Neutrophil (primary cell): Measurements from ENCODE around the gene TNFSF13.
A peak's percentile ranks its signal among the peaks of the same experiment; 100 is the strongest.

Experiments used
- H3K27ac ChIP-seq: fragments of 200-600 bp; sonication (generic); 2 replicates; pipeline ENCODE4 v1.5.1; 2016; ENCODE audit warnings: mild to moderate bottlenecking, moderate library complexity
- H3K27me3 ChIP-seq: fragments of 200-600 bp; sonication (generic); 2 replicates; pipeline ENCODE4 v1.6.0; 2016; ENCODE audit warnings: mild to moderate bottlenecking
- H3K36me3 ChIP-seq: fragments of 200-600 bp; sonication (generic); 2 replicates; pipeline ENCODE4 v1.5.1; 2017
- H3K4me1 ChIP-seq, 2 experiments: fragments of 200-600 bp in 1 of 2; sonication (generic) in 1 of 2; 1 replicate in 1 of 2; 2 replicates in 1 of 2; pipeline versions ENCODE4 v1.5.1 to v1.6.1; 2013 to 2016; ENCODE audit warnings: low read depth in 1 of 2, low read length in 1 of 2, mild to moderate bottlenecking in 1 of 2, moderate library complexity in 1 of 2; ENCODE audit not compliant: control insufficient read depth in 1 of 2, insufficient read depth in 1 of 2
- H3K4me3 ChIP-seq, 2 experiments: fragments of 200-600 bp in 1 of 2; sonication (generic) in 1 of 2; 1 replicate in 1 of 2; 2 replicates in 1 of 2; pipeline ENCODE4 v1.5.1; 2013 to 2016; ENCODE audit warnings: low read depth in 1 of 2, low read length in 1 of 2, mild to moderate bottlenecking in 1 of 2, moderate library complexity in 1 of 2
- H3K9me3 ChIP-seq: fragments of 200-600 bp; sonication (generic); 2 replicates; pipeline ENCODE4 v1.5.1; 2016
- TF ChIP-seq, protein P1 (sequence below): fragments of 200-600 bp; sonication (generic); IDR thresholded peaks from 2 replicates; pipeline ENCODE4 v1.5.1; 2016; ENCODE audit warnings: antibody characterized with exemption

TNFSF13 gene

GRCh38 chr17:7512824-7513540 is 45.6 kb upstream of the TNFSF13 start:
- no peak overlapping the region for H3K27ac ChIP-seq
- peaks cover 67% of the 10 kb centered on the region for H3K36me3 ChIP-seq
- TF ChIP-seq, protein P1, sequence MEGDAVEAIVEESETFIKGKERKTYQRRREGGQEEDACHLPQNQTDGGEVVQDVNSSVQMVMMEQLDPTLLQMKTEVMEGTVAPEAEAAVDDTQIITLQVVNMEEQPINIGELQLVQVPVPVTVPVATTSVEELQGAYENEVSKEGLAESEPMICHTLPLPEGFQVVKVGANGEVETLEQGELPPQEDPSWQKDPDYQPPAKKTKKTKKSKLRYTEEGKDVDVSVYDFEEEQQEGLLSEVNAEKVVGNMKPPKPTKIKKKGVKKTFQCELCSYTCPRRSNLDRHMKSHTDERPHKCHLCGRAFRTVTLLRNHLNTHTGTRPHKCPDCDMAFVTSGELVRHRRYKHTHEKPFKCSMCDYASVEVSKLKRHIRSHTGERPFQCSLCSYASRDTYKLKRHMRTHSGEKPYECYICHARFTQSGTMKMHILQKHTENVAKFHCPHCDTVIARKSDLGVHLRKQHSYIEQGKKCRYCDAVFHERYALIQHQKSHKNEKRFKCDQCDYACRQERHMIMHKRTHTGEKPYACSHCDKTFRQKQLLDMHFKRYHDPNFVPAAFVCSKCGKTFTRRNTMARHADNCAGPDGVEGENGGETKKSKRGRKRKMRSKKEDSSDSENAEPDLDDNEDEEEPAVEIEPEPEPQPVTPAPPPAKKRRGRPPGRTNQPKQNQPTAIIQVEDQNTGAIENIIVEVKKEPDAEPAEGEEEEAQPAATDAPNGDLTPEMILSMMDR: no peak
- no peaks in the 10 kb centered on the region for H3K27me3 ChIP-seq
- no peak overlapping the region for H3K4me3 ChIP-seq
- H3K4me1 ChIP-seq: peaks cover 5 to 13% of the 10 kb centered on the region in 2 experiments
- no peaks in the 10 kb centered on the region for H3K9me3 ChIP-seq

- peaks cover 57% of the 10 kb centered on the region for H3K36me3 ChIP-seq
- TF ChIP-seq, protein P1: no peak
- H3K9me3 ChIP-seq: no peaks in the 10 kb centered on the region
- H3K27me3 ChIP-seq: no peaks in the 10 kb centered on the region
- peaks cover 5 to 13% of the 10 kb centered on the region in 2 experiments for H3K4me1 ChIP-seq
- H3K4me3 ChIP-seq: no peak overlapping the region
- H3K27ac ChIP-seq: no peak overlapping the region
Observed at GRCh38 chr17:7513850-7514419, 44.6 kb upstream of the TNFSF13 start.

DNA sequence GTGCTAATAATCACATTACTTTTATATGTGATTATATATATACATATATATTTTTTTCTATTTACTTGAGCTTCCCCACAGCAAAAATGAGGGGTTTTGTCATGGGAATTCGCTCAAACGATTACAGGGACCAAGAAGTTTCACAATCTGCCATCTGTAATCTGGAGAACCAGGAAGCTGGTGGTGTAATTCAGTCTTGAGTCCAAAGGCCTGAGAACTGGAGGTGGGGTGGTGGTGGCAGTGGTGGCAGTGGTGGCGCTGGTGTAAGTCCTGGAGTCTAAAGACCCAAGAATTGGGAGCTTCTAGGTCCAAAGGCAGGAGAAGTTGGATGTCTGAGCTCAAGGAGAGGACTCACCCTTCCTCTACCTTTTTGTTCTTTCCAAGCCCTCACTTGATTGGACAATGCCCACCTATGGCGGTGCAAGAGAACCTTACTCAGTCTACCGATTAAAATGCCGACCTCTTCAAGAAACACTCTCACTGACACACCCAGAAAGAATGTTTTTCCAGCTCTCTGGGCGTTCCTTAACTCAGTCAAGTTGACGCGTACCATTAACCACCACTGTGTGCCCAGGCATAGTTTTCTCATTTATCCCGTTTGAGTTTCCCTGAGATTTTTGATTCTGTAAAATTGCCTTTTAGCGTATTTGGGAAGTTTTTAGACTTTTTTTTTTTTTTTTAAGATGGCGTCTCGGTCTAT is 42.5 kb upstream of the TNFSF13 start:
- H3K4me3 ChIP-seq: no peak overlapping the region

DNA sequence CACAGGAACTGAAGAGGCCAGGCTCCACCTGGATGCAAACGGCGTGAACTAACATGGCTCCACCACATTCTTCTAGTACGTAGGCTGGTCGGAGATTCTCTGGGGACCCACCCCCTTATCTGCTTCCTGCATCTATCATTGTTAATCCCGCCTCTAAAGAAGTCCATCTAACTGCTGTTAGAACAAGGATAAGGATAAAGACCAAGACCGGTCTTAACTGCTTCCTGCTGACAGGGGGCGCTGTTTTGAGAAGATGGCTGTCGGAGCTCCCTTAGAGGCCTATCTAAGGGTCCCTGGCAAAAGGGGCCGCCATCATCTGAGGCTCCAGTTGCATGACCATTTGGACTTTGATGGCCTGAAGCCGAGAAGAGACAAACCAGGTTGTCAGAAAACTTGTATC is 35.5 kb upstream of the TNFSF13 start:
- TF ChIP-seq, protein P1: peak; percentile 77
- no peaks in the 10 kb centered on the region for H3K4me1 ChIP-seq
- no peaks in the 10 kb centered on the region for H3K27me3 ChIP-seq
- no peak overlapping the region for H3K4me3 ChIP-seq
- no peak overlapping the region for H3K27ac ChIP-seq
- H3K36me3 ChIP-seq: no peaks in the 10 kb centered on the region
- peaks cover under 1% of the 10 kb centered on the region for H3K9me3 ChIP-seq

More for the DNA sequence above, 42.5 kb upstream of the TNFSF13 start:
- H3K27me3 ChIP-seq: no peaks in the 10 kb centered on the region
- H3K4me1 ChIP-seq: peaks cover 5 to 13% of the 10 kb centered on the region in 2 experiments
- peaks cover 36% of the 10 kb centered on the region for H3K36me3 ChIP-seq
- H3K27ac ChIP-seq: peak overlapping the region; percentile 23
- TF ChIP-seq, protein P1: no peak
- H3K9me3 ChIP-seq: no peaks in the 10 kb centered on the region

GRCh38 chr17:7528842-7529241 is 29.7 kb upstream of the TNFSF13 start:
- Histone ChIP-seq H3K9me3 (peaks cover 20% of the 10 kb centered on the region), H3K4me1 (no peaks in the 10 kb centered on the region), H3K27ac (no peak overlapping the region), H3K27me3 (no peaks in the 10 kb centered on the region), H3K4me3 (no peak overlapping the region), H3K36me3 (no peaks in the 10 kb centered on the region)
- TF ChIP-seq, protein P1: no peak
